Activated effector memory CD4-positive, alpha-beta T cell treated with anti-CD3 and anti-CD28 coated beads, Interleukin-2, amount 50 U/mL, for 16 hours (primary cell): ENCODE results near the gene TMEM239.
"Not testable (repeated sequence)": the region's sequence is repeated elsewhere in the genome, so short reads cannot be mapped to it uniquely, and the experiment has no call there.

ENCODE experiments used
- DNase-seq: peaks from one replicate; pipeline ENCODE4 v3.0.0-alpha.2; 2020

TMEM239 gene

GRCh38 chr20:2816030-2816582 lies at the start of gene TMEM239:
Gene TMEM239, plus strand, starts transcription at chr20:2816364. Its CDS starts 191 bp downstream, at chr20:2816555.
- DNase-seq: no peak

- no peak for DNase-seq
Observed at GRCh38 chr20:2767768-2768631, 48.2 kb upstream of the TMEM239 start.

- no peak for DNase-seq
Observed at GRCh38 chr20:2768632-2769015, 47.5 kb upstream of the TMEM239 start.

DNA sequence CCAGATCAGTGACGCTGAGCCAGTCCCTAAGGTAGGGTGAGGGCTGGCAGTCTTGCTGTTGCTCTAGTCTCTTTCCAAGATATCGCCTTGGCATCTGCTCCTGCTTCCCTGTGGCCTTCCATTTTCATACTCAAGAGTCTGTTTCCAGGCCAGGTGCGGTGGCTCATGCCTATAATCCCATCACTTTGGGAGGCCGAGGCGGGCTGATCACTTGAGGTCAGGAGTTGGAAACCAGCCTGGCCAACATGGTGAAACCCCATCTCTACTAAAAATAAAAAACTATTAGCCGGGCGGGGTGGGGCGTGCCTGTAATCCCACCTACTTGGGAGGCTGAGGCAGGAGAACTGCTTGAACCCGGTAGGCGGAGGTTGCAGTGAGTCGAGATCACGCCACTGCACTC lies 46.1 kb upstream of the TMEM239 start:
- DNase-seq: not testable (repeated sequence)

DNA sequence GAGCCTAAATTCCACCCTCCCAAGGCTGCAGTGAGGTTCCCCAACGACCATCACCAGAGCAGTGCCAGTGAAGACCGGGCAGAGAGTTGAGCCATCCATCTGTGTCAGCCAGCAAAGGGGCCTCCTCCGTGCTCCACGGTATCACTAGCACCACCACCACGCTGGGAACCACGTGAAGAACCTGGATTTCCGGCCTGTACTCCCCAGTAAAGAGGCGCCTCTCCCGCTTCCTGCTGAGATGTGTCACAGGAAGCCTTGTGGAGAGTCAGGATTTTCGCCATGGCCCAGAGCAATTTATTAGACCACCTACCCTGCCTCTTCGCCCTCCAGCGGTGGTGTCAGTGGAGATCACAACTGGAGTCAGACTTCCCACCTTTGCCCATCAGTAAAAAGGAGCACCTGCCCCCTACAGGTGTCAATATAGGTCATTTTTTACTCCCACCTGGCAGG lies 44.5 kb upstream of the TMEM239 start:
- no peak for DNase-seq

- no peak for DNase-seq
Observed at GRCh38 chr20:2773812-2774211, 42.4 kb upstream of the TMEM239 start.

- no peak for DNase-seq
Observed at GRCh38 chr20:2775139-2775538, 41.0 kb upstream of the TMEM239 start.

- no peak for DNase-seq
Observed at GRCh38 chr20:2778602-2779321, 37.4 kb upstream of the TMEM239 start.

- no peak for DNase-seq
Observed at GRCh38 chr20:2780948-2781347, 35.2 kb upstream of the TMEM239 start.

DNA sequence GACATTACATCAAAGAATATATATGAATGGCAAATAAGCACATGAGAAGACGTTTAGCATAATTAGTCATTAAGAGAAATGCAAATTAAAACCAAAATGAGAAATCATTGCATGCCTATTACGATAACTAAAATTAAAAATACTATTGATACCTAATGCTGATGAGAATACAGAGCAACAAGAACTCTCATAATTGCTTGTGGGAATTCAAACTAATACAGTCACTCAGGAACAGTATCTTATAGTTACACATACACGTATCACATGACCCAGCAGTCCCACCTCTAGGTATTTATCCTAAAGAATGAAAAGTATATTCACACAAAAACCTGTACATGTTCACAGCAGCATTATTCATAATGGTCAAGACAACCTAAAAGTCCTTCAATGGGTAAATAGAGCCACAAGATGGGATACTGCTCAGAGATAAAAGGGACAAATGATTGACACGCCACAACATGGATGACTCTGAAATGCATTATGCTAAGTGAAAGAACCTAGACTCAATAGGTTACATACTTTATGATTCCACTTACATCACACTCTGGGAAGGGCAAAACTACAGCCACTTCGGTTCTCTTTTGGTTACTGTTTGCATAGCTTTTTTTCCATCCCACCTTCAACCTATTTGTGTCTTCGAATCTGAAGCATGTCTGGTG lies 32.1 kb upstream of the TMEM239 start:
- no peak for DNase-seq

DNA sequence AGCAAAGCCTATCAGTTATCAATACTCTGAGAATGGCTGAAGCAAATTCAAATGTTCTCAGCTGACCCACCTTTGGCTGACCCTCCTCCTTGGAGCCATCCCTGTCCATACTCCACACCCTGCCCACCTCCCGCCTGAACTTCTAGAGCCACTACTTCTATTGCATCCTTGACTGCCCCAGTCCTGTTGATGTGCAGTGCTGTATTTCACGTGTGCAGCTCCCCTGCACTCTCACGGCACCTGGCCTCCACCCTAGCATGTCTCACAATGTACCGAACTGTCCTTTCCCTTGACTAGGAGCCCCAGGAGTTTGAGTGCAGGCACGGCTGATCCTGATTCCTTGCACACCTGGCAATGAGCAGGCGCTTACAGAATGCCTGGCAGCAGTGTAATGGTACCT lies 22.7 kb upstream of the TMEM239 start:
- DNase-seq: no peak

GRCh38 chr20:2794202-2794748 lies 21.9 kb upstream of the TMEM239 start:
- DNase-seq: no peak

DNA sequence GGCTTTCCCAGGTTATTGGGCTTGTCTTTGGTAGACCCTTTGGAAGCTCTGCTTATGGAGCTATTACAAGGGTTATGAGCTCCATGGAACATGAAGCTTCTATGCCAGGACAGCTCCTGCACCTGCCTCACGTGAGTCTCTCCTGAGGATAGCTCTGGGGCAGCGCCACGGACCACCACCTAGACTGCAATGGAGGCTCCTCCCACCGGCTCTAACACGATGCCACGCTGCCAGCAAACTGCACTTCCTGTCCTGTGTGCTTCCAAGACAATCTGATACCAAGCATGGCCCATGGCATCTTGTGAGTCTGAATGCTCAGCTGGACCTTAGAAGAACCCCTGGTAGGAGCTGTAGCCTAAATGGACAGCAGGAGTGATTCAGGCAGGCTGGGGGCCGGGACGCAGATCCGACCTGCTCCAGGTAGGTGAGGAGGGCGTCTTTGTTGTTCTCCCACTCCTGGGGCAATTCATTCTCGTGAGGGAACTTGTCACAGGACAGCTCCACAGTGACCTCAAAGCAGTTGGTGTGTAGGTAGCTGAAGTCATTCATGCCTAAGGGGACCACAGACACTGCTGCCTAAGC lies 21.2 kb upstream of the TMEM239 start:
- DNase-seq: no peak

DNA sequence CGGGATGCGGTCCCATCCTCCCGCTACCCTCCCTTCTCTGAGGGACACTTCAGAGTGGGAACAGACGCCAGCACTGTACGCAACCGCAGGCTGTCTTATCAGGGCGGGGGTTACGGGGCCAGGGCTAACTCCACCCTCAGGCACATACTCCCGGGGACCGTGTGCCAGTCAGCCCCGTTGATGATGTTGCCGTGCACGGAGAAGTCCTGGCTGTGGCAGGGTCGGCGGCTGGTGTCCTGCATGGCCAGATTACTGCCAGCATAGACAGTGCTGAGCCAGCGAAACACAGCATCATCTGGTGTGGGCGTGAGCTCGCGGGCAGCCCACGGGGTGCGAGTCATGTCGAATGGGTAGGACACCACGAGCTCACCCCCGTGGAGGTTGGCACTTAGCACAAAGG lies 20.7 kb upstream of the TMEM239 start:
- no peak for DNase-seq

GRCh38 chr20:2796011-2796660 lies 20.0 kb upstream of the TMEM239 start:
- no peak for DNase-seq

- no peak for DNase-seq
Observed at GRCh38 chr20:2797136-2797983, 18.8 kb upstream of the TMEM239 start.

GRCh38 chr20:2798095-2798805 lies 17.9 kb upstream of the TMEM239 start:
- no peak for DNase-seq

- no peak for DNase-seq
Observed at GRCh38 chr20:2798814-2799213, 17.4 kb upstream of the TMEM239 start.

DNA sequence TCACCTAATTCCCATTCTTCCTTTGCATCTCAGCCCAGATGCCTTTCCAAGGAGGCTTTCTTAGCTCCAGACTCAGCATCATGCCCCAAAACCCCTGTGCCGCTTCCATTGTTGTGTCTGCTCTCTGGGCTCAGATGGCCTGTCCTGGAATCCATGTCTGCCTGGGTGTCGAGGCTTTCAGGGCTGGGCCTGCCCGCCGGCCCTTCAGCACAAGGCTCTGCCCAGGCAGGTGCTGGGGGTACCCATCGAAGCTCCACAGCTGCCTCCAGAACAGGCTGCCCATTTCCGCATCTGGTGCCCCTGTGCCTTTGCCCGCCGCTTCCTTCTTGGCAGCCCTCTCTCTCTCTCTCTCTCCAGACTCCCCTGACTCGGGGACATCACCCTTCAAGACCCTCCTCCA lies 16.9 kb upstream of the TMEM239 start:
- no peak for DNase-seq
